Trophoblast cell (in vitro differentiated cells and primary cell): ENCODE results near the gene HNF4A.

Source experiments
- DNase-seq, 2 donors: peaks; one replicate each; pipeline ENCODE4 v3.0.0-alpha.2; 2016
- H2AFZ ChIP-seq: 2 replicates; pipeline ENCODE4 v1.6.1; 2013; ENCODE audit warnings: low read length, moderate library complexity, mild to moderate bottlenecking; ENCODE audit not compliant: insufficient read depth, poor library complexity
- H2AK5ac ChIP-seq: 2 replicates; pipeline ENCODE4 v1.6.1; 2013; ENCODE audit warnings: mild to moderate bottlenecking, low read length
- H2BK120ac ChIP-seq: 2 replicates; pipeline ENCODE4 v1.6.1; 2013; ENCODE audit warnings: low read length, mild to moderate bottlenecking, moderate library complexity; ENCODE audit not compliant: insufficient read depth, poor library complexity
- H2BK12ac ChIP-seq: 2 replicates; pipeline ENCODE4 v1.6.1; 2013; ENCODE audit warnings: mild to moderate bottlenecking, low read length, moderate library complexity
- H2BK5ac ChIP-seq: 2 replicates; pipeline ENCODE4 v1.6.1; 2013; ENCODE audit warnings: low read length, low read depth, moderate library complexity, mild to moderate bottlenecking; ENCODE audit not compliant: poor library complexity
- H3K14ac ChIP-seq: 2 replicates; pipeline ENCODE4 v1.6.1; 2013; ENCODE audit warnings: mild to moderate bottlenecking, low read length
- H3K18ac ChIP-seq: 2 replicates; pipeline ENCODE4 v1.6.1; 2013; ENCODE audit warnings: mild to moderate bottlenecking, low read length
- H3K23ac ChIP-seq: 2 replicates; pipeline ENCODE4 v1.6.1; 2013; ENCODE audit warnings: low read length
- H3K27ac ChIP-seq: 2 replicates; pipeline ENCODE4 v1.5.1; 2013; ENCODE audit warnings: low read depth, mild to moderate bottlenecking, inconsistent platforms, low read length, moderate library complexity
- H3K27me3 ChIP-seq: 2 replicates; pipeline ENCODE4 v1.6.1; 2013; ENCODE audit warnings: inconsistent platforms, mild to moderate bottlenecking, low read length, moderate library complexity; ENCODE audit not compliant: insufficient read depth
- H3K36me3 ChIP-seq, 2 experiments: 1 replicate in 1 of 2; 2 replicates in 1 of 2; pipeline ENCODE4 v1.6.1; 2013; ENCODE audit warnings: low read length in 2 of 2, mild to moderate bottlenecking in 2 of 2, moderate library complexity in 1 of 2; ENCODE audit not compliant: insufficient read depth in 2 of 2, control insufficient read depth in 1 of 2
- H3K4ac ChIP-seq: 2 replicates; pipeline ENCODE4 v1.6.1; 2013; ENCODE audit warnings: low read depth, mild to moderate bottlenecking, low read length, moderate library complexity
- H3K4me1 ChIP-seq, 2 experiments: 1 replicate in 1 of 2; 2 replicates in 1 of 2; pipeline ENCODE4 v1.6.1; 2013; ENCODE audit warnings: low read length in 2 of 2, mild to moderate bottlenecking in 2 of 2, moderate library complexity in 1 of 2; ENCODE audit not compliant: insufficient read depth in 2 of 2, control insufficient read depth in 1 of 2
- H3K4me2 ChIP-seq: 2 replicates; pipeline ENCODE4 v1.6.1; 2013; ENCODE audit warnings: inconsistent platforms, mild to moderate bottlenecking, low read length, moderate library complexity
- H3K4me3 ChIP-seq: 2 replicates; pipeline ENCODE4 v1.5.1; 2013; ENCODE audit warnings: mild to moderate bottlenecking, low read depth, low read length, inconsistent platforms
- H3K79me1 ChIP-seq: one replicate; pipeline ENCODE4 v1.6.1; 2013; ENCODE audit warnings: low read length
- H3K79me2 ChIP-seq: 2 replicates; pipeline ENCODE4 v1.6.1; 2013; ENCODE audit warnings: low read length, mild to moderate bottlenecking; ENCODE audit not compliant: control insufficient read depth, insufficient read depth, poor library complexity
- H3K9ac ChIP-seq: 2 replicates; pipeline ENCODE4 v1.6.1; 2013; ENCODE audit warnings: mild to moderate bottlenecking, low read length
- H3K9me3 ChIP-seq: 2 replicates; pipeline ENCODE4 v1.6.1; 2013; ENCODE audit warnings: low read depth, mild to moderate bottlenecking, control low read depth, inconsistent platforms, low read length; ENCODE audit not compliant: insufficient read depth
- H4K12ac ChIP-seq: 2 replicates; pipeline ENCODE4 v1.6.1; 2013; ENCODE audit warnings: low read depth, mild to moderate bottlenecking, low read length, moderate library complexity
- H4K8ac ChIP-seq: 2 replicates; pipeline ENCODE4 v1.6.1; 2013; ENCODE audit warnings: low read depth, mild to moderate bottlenecking, low read length, moderate library complexity
- H4K91ac ChIP-seq: one replicate; pipeline ENCODE4 v1.6.1; 2013; ENCODE audit warnings: low read depth, mild to moderate bottlenecking, low read length, moderate library complexity
- WGBS: extraction: QIAGEN DNeasy Blood & Tissue Kit; methylation state at CpG from one replicate; pipeline ENCODE4 v1.1.7; 2013; ENCODE audit warnings: missing lambda C conversion rate; ENCODE audit not compliant: insufficient read length, insufficient coverage; ENCODE audit errors: extremely low coverage; 5-methylcytosine and 5-hydroxymethylcytosine counted together

HNF4A gene

DNA sequence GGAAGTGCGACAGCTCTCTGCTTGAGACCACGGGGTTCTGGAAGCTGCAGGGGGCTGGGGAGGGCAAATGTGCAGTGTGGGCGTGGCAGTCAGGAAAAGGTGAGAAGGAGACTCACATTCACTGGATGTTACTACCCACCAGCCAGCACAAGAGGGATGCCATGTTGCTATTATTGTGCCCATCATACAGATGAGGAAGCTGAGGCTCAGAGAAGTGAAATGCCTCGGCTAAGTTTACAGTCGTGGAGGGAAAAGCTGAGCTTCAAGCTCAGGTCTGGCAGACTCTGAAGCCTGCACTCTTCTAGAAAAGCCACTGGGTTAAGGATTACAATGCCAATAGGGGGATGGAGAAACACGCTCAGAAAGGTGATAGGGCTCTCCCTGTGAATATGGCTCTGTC lies 34.4 kb downstream of the HNF4A start:
- no peak overlapping the region for H3K4me3 ChIP-seq
- H2AK5ac ChIP-seq: no peak overlapping the region
- H4K12ac ChIP-seq: no peak overlapping the region
- no peak overlapping the region for H3K27ac ChIP-seq
- no peak overlapping the region for H3K18ac ChIP-seq
- no peak overlapping the region for H3K23ac ChIP-seq
- H4K91ac ChIP-seq: no peak overlapping the region
- no peak overlapping the region for H3K4me2 ChIP-seq
- H3K4me1 ChIP-seq: no peaks in the 10 kb centered on the region
- no peak overlapping the region for H2BK5ac ChIP-seq
- no peak overlapping the region for H2AFZ ChIP-seq
- no peak overlapping the region for H2BK12ac ChIP-seq
- no peak overlapping the region for H3K4ac ChIP-seq
- H4K8ac ChIP-seq: no peak overlapping the region
- no peaks in the 10 kb centered on the region for H3K79me2 ChIP-seq
- no peaks in the 10 kb centered on the region for H3K79me1 ChIP-seq
- peaks cover 2% of the 10 kb centered on the region for H3K9me3 ChIP-seq
- no peak overlapping the region for H3K14ac ChIP-seq
- DNase-seq: no peak
- no peaks in the 10 kb centered on the region for H3K27me3 ChIP-seq
- no peak overlapping the region for H2BK120ac ChIP-seq
- H3K9ac ChIP-seq: no peak overlapping the region
- no peaks in the 10 kb centered on the region for H3K36me3 ChIP-seq
- no CpG with 5 or more reads among the region's 6 CpGs for WGBS

DNA sequence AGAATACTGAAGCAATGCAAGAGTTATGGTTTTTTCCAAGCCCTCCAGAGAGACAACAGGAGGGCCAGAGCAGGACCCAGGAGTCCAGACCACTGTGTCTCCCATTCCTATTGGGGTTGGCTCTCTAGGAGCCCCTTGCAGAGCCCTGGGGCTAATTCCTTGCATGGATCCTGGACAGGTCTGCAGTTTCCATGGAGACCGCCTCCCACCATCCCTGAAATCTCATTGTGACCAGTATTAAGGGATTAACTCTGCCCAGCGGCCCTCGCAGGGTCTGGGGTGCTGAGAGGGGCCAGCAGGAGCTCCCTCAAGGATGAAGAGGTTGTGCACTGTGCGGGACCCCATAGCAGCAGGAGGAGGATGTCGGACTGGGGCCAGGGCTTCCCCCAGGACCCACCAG lies 34.8 kb downstream of the HNF4A start:
- no peak for DNase-seq
- Histone ChIP-seq H3K4me3 (no peak overlapping the region), H3K27ac (no peak overlapping the region), H3K23ac (no peak overlapping the region), H2BK12ac (no peak overlapping the region), H3K4me2 (no peak overlapping the region), H3K18ac (no peak overlapping the region), H4K8ac (no peak overlapping the region), H3K36me3 (no peaks in the 10 kb centered on the region), H3K4me1 (no peaks in the 10 kb centered on the region), H4K91ac (no peak overlapping the region), H3K79me2 (no peaks in the 10 kb centered on the region), H2BK5ac (no peak overlapping the region), H2AK5ac (no peak overlapping the region), H2AFZ (no peak overlapping the region), H2BK120ac (no peak overlapping the region), H3K14ac (no peak overlapping the region), H3K9me3 (peaks cover 2% of the 10 kb centered on the region), H3K27me3 (no peaks in the 10 kb centered on the region), H3K4ac (no peak overlapping the region), H3K79me1 (no peaks in the 10 kb centered on the region), H4K12ac (no peak overlapping the region), H3K9ac (no peak overlapping the region)
- WGBS: no CpG with 5 or more reads among the region's 5 CpGs

DNA sequence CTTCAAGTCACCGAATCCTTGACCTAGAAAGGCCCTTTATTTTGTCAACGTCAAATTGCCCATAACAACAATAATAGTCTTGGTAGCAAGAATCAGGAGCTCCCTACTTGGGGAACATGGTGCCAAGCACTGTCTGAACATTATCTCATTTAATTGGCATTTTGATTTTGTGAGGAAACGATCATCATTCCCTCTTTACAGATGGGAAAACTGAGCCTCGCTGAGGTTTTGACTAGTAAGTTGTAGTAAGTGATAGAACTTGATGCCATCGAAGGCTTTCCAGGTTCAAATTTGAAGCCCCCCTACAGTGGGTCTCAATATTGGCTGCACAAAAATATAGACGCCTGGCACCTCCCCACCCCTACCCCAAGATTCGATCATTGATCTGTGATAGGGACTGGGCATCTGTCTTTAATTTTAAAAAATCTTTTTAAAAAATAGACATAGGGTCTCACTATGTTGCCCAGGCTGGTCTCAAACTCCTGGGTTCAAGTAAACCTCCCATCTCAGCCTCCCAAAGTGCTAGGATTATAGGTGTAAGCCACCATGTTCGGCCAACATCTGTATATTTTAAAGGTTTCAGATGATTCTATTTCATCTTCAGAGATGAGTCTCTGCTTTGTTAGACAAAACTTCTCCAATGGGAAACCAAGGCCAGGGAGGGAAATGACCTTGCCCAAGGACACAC lies 36.7 kb downstream of the HNF4A start:
- no CpG with 5 or more reads among the region's 8 CpGs for WGBS

DNA sequence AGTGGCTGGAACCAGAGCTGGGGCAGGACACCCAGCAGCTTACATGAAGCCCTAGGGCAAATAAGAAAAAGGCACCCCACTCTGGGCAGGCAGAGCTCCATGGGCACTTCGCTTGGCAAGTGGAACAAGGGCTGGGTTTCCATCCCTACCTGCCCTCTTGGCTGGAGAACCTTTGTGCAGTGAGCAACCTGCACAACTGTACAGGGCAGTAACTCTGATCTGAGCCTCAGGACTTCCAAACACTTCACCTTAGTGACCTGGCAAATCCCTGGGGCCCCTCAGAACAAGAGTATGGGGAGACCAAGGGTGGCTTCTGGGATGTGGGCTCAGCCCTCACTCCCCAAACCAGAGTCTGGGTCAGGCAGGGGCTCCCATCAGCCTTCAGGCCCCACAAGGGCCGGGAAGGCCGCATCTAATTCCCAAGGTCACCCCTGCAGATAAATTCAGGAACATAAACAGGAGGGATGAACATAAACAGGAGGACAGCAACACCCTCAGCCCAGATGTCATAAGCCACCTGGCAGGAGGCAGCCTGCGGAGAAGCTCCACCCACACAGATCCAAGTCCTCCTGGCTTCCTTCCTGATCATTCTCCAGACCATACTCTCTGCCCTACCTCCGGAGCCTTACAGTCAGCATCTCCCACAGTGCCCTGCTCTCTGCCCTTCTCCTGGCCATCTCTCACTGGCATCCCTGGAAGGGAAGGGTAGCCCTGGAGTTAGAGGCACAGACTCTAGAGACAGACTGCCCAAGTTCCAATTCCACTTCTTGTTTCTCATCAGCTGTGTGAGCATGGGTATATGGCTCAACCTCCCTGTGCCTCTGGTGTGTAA lies 37.5 kb downstream of the HNF4A start:
- Histone ChIP-seq H4K12ac (no peak overlapping the region), H4K91ac (no peak overlapping the region), H3K18ac (no peak overlapping the region), H3K79me1 (no peaks in the 10 kb centered on the region), H3K9ac (no peak overlapping the region), H3K27me3 (no peaks in the 10 kb centered on the region), H3K23ac (no peak overlapping the region), H3K4me2 (no peak overlapping the region), H4K8ac (no peak overlapping the region), H2BK120ac (no peak overlapping the region), H3K14ac (no peak overlapping the region), H3K27ac (no peak overlapping the region), H2BK12ac (no peak overlapping the region), H2AK5ac (no peak overlapping the region), H2AFZ (no peak overlapping the region), H3K9me3 (peaks cover 2% of the 10 kb centered on the region), H3K4ac (no peak overlapping the region), H3K36me3 (no peaks in the 10 kb centered on the region), H3K4me1 (no peaks in the 10 kb centered on the region), H3K4me3 (no peak overlapping the region), H3K79me2 (no peaks in the 10 kb centered on the region), H2BK5ac (no peak overlapping the region)
- WGBS: no CpG with 5 or more reads among the region's 5 CpGs
- no peak for DNase-seq

More for the DNA sequence above, 36.7 kb downstream of the HNF4A start:
- Histone ChIP-seq H3K18ac (no peak overlapping the region), H3K14ac (no peak overlapping the region), H3K23ac (no peak overlapping the region), H3K4me1 (no peaks in the 10 kb centered on the region), H3K4me3 (no peak overlapping the region), H2AFZ (no peak overlapping the region), H2AK5ac (no peak overlapping the region), H3K27me3 (no peaks in the 10 kb centered on the region), H2BK120ac (no peak overlapping the region), H2BK5ac (no peak overlapping the region), H3K4me2 (no peak overlapping the region), H4K8ac (no peak overlapping the region), H3K27ac (no peak overlapping the region), H3K79me1 (no peaks in the 10 kb centered on the region), H3K79me2 (no peaks in the 10 kb centered on the region), H3K9me3 (peaks cover 2% of the 10 kb centered on the region), H4K12ac (no peak overlapping the region), H3K4ac (no peak overlapping the region), H2BK12ac (no peak overlapping the region), H3K36me3 (no peaks in the 10 kb centered on the region), H4K91ac (no peak overlapping the region), H3K9ac (no peak overlapping the region)
- no peak for DNase-seq
